Activated T-cell treated with anti-CD3 and anti-CD28 coated beads, Interleukin-2, amount 50 U/mL, for 1 hour (primary cell): ENCODE data around the gene ABL1.
"Not testable (repeated sequence)": the region's sequence is repeated elsewhere in the genome, so short reads cannot be mapped to it uniquely, and the experiment has no call there.

ENCODE experiments used
- DNase-seq: peaks from one replicate; pipeline ENCODE4 v3.0.0-alpha.2; 2020

Gene ABL1

DNA sequence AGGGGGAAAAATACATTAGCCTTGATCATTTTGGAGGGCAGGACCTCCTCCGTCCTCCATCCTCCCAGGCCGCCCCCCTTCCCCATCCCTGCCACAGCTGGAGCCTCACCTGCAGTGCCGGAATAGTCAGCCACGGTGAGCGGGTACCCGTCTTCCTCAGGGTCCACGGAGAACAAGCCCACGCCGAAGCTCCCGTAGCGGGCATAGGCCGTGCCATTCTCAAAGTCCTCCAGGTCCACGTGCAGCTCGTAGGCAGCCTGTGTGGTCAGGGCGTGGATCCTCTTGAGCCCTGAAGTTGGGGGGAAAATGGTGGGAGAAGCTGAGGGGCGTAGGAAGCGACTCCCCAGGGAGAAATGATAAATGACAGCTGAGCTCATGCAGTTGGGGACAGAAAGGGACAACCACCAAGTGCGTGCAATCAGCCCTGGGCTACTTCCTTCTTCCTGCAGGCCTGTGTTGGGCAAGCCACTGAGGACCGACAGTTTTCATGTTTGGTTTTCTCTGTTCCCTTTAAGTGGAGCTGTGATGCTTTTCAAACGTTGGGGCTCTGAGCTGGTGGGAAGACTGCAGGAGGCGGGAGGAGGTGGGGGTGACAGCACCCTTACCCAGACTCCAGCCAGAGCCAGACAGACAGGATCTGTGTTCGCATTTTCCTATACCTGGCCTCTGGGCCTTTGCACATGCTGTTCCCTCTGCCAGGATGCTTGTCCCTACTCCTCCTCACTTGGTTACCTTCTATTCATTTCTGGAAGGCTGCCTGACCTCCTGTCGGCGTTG is 70.3 kb downstream of the ABL1 start:
- DNase-seq = no peak

DNA sequence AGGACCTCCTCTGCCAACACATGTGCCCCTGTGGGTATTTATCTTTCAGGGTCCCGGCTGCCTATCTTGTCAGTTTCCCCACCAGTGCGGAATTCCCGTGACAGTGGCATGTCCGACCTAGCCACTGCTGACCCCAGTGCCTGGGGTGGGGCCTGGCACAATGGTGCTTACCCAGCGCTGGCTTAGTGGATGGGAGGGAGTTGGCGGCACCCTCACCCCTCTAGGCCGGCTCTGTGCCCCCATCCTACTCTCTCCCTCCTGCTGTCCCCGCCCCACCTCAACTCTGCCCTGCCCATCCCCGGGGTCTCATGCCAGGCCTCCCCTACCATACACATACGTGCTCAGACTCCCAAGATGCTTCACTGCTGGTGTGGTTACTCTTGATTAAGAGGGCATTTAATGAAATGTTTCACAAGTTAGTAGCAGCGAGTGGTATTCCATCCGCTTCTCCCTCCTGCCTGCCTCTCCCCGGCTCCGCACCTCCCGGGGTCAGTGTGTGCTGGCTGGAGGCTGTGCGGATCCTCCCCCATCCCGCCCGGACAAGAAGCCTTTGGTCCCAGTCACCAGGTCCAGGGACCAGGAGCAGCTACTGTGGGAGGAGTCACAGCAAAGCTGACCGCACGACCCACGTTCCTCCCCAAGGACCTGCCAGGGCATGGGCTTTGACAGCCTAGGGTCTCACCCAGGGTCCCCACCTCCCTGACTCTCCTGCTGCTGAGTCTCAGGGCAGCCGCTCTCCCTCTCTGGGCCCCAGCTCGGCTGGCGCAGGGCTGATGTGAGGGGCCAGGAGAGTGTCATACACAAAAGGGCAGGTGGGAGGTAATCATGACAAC is 71.1 kb downstream of the ABL1 start:
- no peak for DNase-seq

DNA sequence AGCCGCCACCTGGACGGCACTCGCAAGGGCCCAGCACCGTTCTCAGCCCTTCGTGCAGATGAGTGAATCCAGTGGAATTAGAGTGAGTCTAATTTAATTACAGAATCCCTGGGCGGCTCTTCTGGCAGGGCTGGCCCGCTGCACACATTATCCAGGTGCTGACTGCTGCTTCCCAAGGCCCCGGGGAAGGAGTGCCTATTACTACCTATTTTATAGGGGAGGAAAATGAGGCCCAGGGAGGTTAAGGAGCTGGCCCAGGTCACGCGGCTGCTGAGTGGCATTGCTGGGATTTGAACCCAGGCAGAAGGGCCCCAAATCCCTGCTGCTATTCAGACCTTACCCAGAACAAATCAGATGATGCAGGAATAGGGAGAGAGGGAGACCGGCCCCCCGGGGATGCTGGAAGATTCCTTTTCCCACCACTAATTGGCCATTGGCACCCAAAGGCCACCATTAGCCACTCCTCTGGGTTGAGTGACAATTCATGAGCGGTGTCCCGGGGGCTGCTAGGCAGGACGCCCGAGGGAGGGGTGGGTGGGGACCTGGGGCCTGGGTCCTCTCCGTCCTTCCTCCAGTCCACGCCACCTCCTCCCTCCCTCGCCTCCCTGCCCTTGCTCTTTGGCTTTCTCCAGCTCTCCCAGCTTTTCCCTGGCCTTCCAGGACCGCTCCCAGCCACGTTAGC is 71.8 kb downstream of the ABL1 start:
- no peak for DNase-seq

DNA sequence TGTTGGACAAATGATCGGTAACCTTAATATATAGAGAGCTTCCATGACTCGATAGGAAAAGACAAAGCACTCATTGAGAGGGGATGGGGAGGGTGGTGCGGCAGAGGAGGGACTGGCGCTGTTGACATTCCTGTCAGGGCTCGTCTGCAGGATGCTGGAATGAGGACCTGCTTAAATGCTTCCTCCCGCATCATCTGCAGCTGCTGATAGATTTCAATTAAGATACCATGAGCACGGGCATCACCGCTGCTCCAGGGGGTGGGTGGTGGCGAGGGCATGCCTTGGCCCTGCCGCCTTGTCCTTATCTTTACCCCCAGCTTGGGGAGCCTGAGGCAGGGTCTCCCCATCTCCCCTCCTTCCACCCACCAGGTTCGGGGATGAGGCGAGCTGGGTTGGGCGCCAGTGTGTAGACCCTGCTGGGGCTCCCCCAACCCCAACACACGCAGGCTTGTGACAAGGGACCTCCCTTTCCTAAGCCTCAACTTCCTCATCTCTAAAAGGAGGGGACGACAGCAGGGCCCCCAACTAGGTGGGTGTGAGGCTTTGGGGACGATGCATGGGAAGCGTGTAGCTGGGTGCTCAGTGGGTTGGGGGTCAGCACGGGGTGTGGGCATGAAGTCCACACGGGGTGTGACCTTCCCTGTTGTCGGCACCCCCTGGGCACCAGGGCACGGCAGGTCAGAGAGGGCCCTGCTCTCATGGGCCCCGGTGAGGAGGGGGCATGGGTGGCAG is 73.3 kb downstream of the ABL1 start:
- DNase-seq = no peak

DNA sequence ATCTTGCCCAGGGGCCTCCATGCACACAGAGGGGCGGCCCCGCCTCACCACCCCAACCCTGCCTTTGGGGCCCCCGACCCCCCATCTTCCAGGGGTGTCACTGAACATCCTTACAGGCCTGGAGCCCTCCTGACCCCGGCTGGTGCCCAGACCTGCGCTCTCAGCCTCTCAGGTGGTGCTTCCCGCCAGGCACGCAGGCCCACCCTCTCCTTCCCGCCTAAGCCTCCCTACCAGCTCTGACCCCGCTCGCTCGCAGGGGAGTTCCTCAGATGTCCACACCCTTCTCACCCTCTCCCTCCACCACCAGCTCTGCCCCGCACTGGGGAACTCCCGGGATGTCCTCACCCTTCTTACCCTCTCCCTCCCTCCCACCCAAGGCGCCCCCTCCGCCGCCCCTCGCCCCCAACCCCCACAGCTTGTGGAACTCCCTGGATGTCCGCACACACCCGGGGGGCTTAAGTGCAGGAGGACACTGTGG is 73.9 kb downstream of the ABL1 start:
- DNase-seq = no peak

DNA sequence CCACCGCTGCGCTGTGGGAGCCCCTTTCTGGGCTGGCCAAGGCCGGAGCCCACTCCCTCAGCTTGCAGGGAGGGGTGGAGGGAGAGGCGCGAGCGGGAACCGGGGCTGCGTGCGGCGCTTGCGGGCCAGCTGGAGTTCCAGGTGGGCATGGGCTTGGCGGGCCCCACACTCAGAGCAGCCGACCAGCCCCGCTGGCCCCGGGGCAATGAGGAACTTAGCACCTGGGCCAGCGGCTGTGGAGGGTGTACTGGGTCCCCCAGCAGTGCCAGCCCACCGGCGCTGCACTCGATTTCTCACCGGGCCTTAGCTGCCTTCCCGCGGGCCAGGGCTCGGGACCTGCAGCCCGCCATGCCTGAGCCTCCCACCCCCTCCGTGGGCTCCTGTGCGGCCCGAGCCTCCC is 75.0 kb downstream of the ABL1 start:
- DNase-seq = not testable (repeated sequence)

DNA sequence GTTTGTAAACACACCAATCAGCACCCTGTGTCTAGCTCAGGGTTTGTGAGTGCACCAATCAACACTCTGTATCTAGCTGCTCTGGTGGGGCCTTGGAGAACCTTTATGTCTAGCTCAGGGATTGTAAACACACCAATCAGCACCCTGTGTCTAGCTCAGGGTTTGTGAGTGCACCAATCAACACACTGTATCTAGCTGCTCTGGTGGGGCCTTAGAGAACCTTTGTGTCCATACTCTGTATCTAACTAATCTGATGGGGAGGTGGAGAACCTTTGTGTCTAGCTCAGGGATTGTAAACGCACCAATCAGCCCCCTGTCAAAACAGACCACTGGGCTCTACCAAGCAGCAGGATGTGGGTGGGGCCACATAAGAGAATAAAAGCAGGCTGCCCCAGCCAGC is 75.6 kb downstream of the ABL1 start:
- DNase-seq = not testable (repeated sequence)

DNA sequence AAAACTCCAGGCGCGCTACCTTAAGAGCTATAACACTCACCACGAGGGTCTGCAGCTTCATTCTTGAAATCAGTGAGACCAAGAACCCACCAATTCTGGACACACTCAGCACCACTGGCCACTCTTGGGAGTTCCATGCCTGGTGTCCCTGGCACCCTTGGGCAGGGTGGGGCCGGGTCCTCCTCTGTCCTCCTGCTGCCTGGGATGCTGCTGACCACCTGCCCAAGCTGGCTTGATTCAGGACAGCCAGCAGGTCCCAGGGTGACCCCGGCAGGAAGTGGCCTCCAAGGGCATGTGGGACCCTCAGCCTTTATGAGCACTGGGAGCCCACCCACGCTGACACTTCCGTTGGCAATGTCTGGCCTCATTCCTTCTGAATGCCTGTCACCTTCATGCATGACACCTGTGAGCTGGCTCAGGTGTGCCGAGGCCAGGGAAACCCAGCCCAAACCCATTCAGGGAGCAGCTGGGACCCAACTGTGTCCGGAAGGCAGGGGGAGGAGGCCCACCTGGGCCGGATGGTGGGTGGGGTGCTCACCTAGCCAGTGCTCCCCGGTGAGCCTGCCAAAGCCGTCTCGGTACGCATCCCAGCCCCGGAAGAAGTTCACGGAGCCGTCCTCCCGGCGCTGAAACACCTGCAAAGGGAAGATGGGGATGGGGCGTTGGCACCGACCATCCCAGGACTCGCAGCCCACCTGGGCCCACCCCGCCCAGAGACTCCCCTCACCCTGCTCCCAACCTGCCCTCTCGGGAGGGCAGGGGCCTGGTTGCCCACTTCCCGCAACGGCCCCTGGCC is 76.4 kb downstream of the ABL1 start:
- DNase-seq = no peak

DNA sequence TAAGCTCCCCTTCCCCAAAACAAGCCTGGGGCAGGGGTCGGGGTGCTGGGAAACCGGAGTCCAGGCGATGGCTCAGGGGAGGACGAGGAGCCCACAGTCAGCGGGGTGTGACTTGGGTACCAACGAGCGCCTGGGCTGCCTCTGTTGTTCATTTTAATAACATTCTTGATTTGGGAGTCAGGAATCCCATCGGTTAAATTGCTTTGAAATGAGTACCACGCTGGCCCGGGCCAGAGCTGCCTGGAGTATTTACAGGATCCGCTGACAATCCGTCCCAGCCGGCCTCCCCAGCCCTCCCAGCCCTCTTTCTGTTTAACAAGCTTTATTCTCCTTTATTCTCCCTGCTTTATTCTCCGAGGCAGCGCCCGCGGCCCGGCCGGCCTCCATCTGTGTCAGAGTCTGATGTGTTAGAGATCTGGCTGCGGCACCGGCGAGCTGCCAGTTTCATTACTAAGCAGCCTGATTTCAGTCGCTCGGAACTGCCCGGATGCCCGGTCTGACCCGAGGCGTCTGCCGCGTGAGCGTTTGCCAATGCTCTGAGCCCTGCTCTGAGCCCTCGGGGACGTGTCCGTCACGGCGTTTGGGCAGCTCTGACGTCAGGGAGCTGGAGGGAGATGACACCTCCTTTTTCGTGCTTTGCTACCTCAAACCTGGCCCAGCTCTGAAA is 78.0 kb downstream of the ABL1 start:
- DNase-seq = no peak

DNA sequence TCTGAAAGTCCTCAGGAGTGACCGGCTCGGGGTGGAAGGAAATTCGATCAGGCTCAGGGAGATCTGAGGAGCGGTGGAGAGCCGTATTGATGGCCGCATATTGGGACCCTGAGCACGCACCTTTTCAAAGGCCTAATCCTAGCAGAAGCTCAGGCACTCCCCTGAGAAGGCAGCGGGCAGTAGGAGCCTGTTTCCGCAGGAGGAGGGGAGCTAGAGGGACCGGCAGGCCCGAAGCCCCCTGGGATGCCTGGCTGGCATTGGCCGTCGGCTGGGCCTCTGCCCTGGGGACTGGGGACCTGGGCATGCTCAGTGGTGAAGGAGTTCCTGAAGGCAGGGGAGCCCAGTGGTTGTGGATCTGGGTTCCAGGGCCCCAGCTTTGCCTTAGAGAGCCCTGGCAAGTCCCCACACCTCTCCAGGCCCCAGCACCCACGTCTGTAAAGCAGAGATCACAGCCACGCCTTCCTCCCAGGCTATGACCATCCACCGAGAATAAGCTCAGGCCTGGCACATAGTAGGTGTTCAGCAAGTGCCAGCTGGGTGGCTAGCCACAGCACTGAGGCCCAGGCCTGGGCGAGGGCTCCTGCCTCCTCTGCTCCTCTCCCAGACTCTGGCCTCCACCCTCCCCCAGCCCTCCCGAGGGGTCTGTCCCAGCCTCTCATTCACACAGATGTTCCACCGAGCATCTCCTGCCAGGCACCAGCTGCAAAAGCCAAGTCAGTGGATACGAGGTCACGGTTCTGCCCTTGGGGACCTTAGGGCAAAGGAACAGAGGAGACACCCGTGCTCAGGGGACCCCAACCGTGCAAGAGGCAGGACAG is 78.8 kb downstream of the ABL1 start:
- no peak for DNase-seq

DNA sequence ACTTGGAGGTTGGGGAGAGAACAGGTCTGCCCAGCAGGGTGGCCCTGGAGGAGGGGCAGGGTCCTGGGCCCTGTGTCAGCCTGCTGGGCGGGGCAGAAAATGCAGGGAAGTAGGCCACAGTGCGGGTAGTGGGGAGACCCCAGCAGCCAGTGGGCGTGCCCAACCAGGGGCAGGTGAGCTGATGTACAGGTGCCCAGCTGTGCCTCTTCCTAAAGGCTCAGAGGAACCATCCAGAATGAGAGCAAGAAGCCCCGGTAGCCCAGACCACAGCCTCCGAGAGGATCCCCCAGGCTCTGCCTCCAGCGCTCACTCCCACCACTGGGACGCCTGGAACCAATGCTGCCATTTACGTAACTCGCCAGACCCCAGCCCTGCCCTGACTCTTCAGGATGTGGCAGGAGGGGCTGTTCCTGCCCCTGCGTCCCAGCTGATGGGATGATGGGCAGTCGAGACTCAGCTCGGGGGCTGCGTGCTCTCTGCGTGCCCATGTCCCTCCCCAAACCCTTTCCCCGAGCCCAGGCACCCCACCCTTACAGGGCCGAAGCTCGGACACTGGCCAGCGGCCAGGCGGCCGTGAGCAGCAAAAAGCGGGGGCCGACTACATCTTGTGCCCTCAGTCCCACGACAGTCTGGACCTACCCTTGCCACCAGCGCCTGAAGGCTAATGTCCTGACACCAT is 79.5 kb downstream of the ABL1 start:
- no peak for DNase-seq

DNA sequence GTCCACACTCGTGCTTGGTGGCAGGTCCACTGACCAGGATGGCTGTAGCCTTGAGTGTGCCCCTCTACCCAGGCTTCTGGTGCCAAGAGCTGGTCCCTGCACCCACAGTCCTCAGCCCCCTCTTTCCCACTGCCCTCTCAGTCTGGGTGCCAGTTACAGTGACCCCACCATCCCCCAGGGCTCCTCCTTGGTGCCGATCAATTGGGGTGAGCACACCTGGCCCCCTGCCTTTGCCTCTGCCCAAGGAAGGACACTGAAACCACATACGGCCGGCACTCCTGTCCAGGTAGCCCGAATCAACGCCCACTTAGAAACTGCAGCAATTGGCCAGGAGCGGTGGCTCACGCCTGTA is 80.0 kb downstream of the ABL1 start:
- no peak for DNase-seq

DNA sequence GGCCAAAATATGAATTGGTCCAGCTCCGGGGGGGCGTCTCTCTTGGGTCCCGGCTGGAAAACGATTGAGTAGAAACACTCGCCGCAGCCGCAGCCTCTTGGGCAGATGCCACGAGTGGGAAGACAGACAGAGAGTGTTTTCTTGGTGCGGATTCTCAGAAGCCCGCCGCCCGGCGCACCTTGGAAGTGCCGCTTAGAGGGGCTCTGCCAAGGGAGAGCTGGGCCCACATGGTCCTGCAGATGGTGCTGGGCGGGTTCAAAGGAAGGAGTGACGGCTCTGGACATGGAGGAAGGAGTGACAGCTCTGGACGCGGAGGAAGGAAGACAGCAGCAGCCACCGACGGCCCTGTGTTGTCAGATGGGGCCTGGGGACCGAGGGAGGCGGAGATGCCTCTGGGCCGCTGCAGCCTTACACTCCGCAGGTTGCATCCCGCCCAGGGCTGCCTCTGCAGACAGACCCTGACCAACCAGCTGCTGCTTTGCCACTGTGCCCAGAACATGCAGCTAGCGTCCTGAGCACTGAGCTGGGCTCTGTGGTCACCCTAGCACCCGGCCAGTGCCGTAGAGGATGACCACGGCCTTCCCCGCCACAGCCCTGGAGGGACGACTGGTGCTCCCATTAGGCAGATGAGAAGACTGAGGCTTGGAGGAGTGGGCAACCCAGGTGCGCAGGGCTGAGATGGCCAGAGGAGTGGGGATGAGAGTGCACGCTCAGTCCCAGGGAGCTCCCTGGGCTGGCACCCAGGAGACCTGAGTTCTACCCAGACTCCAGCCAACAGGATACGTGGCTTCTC is 82.3 kb downstream of the ABL1 start:
- DNase-seq = no peak

DNA sequence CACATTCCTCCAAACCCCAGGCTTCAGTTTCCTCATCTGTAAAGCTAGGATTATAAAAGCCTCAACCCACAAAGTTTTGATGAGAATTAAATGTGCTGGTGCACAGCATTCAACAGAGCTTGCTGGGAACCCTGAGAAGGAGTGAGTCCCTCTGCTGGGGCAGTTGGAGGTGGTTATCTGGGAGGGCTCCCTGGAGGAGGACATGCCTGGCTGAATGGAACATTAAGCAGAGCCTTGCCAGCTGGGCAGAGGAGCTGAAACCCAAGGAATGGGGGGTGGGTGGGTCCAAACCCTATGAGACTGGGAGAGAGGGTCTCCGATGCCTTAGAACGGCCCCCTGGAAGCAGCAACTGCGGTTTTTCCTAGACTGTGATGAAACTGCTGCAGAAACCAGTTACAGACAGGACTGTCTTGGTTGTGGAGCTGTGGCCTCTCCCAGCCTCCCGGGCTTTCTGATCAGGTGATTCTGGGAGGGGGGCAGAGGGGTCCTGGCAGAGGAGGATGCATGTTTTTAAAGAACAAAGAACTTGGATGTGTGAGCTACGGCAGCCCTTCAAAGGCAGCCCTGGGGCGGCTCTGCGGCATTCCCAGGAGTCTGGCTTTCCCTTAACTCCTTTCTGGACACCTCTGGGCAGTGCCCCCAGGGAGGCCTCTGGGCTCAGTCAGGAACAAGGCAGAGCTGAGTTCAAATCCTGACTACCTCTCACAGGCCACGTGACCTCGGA is 83.2 kb downstream of the ABL1 start:
- DNase-seq = no peak

DNA sequence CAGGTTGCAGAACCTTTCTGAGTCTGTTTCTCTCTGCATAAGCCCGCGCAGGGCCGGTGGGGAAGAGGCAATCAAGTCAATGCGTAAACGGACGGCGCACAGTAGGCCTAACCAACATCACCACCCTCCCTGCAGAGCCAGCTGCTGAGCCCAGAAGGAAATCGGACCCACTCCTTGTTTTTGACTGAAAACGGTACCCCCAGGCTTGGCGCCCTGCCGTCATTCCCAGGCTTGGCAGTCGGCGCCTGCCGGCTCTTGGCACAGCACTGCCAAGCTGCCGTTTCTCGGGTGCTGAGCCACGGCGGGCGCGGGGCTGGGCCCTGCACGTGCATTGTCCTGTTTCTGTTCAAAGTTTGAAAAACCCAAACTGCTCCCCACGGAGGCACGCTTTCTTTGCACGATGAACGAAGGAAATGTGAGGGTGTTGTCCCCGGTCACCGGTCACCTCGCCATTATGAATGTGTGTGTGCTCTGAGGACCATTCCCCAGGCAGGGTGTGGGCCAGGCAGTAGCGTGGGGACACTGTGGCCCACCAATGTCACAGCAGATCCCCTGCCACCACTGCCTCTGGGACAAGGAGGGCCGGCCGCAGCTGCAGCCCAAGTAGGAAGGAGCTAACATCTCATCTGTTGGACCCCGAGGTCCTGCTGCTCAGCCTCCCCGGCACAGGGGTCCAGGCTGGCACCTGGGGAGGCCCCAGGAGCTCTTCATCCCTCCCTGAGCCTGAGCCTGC is 83.9 kb downstream of the ABL1 start:
- DNase-seq = no peak

DNA sequence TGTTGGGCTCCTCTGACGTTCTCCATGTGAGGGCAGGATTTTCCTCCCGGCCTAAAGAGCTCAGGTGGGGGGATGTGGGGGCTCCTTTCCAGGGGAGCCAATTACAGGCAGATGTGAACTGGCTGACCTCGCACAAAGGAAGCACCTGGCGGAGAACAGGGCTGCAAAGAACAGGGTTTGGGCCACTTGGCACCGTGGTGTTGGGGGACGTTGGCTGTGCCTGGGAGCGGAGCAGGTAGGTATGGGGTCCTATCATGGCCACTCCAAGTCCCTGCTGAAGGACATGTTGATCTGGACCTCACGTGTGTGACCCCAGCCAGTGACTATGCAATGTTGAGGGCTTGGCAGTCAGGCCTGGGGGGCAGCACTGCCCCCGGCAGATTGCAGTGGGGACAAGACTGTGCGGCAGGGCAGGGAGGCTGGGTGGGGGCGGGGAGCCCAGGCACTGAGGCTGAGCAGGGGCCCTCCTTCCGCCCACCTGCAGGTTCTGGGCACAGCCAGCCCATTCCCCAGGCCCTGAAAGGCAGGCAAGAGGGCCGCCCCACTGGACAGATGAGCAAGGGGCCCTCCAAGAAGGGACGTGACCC is 84.6 kb downstream of the ABL1 start:
- no peak for DNase-seq

DNA sequence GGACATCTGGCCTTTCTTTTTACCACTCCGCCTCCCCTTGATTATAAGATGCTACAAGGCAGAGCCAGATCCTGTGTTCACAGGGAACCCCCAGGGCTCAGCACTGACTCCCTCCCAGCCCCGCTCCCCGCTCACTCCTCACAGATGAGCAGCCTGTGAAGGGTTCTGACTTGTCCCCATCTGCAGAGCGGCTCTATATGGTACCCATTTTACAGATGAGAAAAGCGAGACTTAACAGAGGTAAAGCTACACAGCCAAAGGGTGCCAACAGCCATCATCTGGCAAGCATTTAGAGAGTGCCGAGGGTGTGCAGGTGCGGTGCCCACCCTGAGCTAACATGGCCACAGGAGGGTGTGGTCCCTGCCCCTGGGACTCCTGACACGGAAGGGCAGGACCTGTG is 85.2 kb downstream of the ABL1 start:
- DNase-seq = no peak
